ENCODE results near the gene MTRF1. TPM values are rescaled to one million over a fixed set of nuclear protein-coding genes. Genes with fewer than 3 reads are reported as not detected.

Gene MTRF1
- total and polyA plus RNA-seq, 9 of the 15 experiments (the other 6 are each of a cell fraction or from before 2014, with no cell fraction given) = 12.5 to 33.7 (median 20.1) TPM

Other genes with a start within 250 kb of the MTRF1 start
- 25.3 and 27.6 TPM in 2 replicates for gene ELF1, start 244.3 kb downstream of the MTRF1 start, total RNA-seq (2014; rRNA removed)
- 33.4 and 42.4 TPM in 2 replicates for gene ELF1, start 244.3 kb downstream of the MTRF1 start, total RNA-seq (2014; rRNA removed; fragmentation: Illumina TruSeq; extraction: Trizol)
- gene ELF1, start 244.3 kb downstream of the MTRF1 start, total RNA-seq (2015; rRNA removed; fragmentation: Illumina TruSeq; extraction: Trizol) = 27.6 and 30.4 TPM in 2 replicates
- gene ELF1, start 244.3 kb downstream of the MTRF1 start, total RNA-seq (2021) = 37.5 and 46.6 TPM in 2 replicates
- 35.2 and 35.5 TPM in 2 replicates for gene ELF1, start 244.3 kb downstream of the MTRF1 start, polyA plus RNA-seq (2011; rRNA removed)
- 51.2 and 54.4 TPM in 2 replicates for gene ELF1, start 244.3 kb downstream of the MTRF1 start, polyA plus RNA-seq (2014; fragmentation: Illumina TruSeq; extraction: Trizol)
- 10 to 100 TPM; 30.4 to 36.8 TPM for gene ELF1, start 244.3 kb downstream of the MTRF1 start, polyA plus RNA-seq (2014; fragmentation: Nextera tagmentation; extraction: Ambion mirVana)
- 24.7 and 27.6 TPM in 2 replicates for gene ELF1, start 244.3 kb downstream of the MTRF1 start, polyA plus RNA-seq (2014; rRNA removed)
- 6.4 and 6.9 TPM in 2 replicates for gene WBP4, start 202.1 kb downstream of the MTRF1 start, total RNA-seq (2014; rRNA removed)
- 8.8 and 10.0 TPM in 2 replicates for gene WBP4, start 202.1 kb downstream of the MTRF1 start, total RNA-seq (2014; rRNA removed; fragmentation: Illumina TruSeq; extraction: Trizol)
- 8.3 and 8.4 TPM in 2 replicates for gene WBP4, start 202.1 kb downstream of the MTRF1 start, total RNA-seq (2015; rRNA removed; fragmentation: Illumina TruSeq; extraction: Trizol)
- gene WBP4, start 202.1 kb downstream of the MTRF1 start, total RNA-seq (2021) = 4.2 and 5.6 TPM in 2 replicates
- gene WBP4, start 202.1 kb downstream of the MTRF1 start, polyA plus RNA-seq (2011; rRNA removed) = 4.7 and 7.9 TPM in 2 replicates
- 11.3 and 12.2 TPM in 2 replicates for gene WBP4, start 202.1 kb downstream of the MTRF1 start, polyA plus RNA-seq (2014; fragmentation: Illumina TruSeq; extraction: Trizol)
- gene WBP4, start 202.1 kb downstream of the MTRF1 start, polyA plus RNA-seq (2014; fragmentation: Nextera tagmentation; extraction: Ambion mirVana) = 1 to 10 TPM; 5.5 to 6.1 TPM
- gene WBP4, start 202.1 kb downstream of the MTRF1 start, polyA plus RNA-seq (2014; rRNA removed) = 10.0 and 11.2 TPM in 2 replicates
- gene KBTBD6, start 130.8 kb downstream of the MTRF1 start, total RNA-seq (2014; rRNA removed) = 3.3 and 4.3 TPM in 2 replicates
- gene KBTBD6, start 130.8 kb downstream of the MTRF1 start, total RNA-seq (2014; rRNA removed; fragmentation: Illumina TruSeq; extraction: Trizol) = 3.9 TPM in 2 replicates
- 4.6 and 4.9 TPM in 2 replicates for gene KBTBD6, start 130.8 kb downstream of the MTRF1 start, total RNA-seq (2015; rRNA removed; fragmentation: Illumina TruSeq; extraction: Trizol)
- gene KBTBD6, start 130.8 kb downstream of the MTRF1 start, total RNA-seq (2021) = 3.8 and 4.9 TPM in 2 replicates
- gene KBTBD6, start 130.8 kb downstream of the MTRF1 start, polyA plus RNA-seq (2011; rRNA removed) = 2.6 and 3.4 TPM in 2 replicates
- 2.8 and 3.2 TPM in 2 replicates for gene KBTBD6, start 130.8 kb downstream of the MTRF1 start, polyA plus RNA-seq (2014; fragmentation: Illumina TruSeq; extraction: Trizol)
- gene KBTBD6, start 130.8 kb downstream of the MTRF1 start, polyA plus RNA-seq (2014; fragmentation: Nextera tagmentation; extraction: Ambion mirVana) = 1 to 10 TPM; 2.1 to 2.8 TPM
- 1.9 and 2.5 TPM in 2 replicates for gene KBTBD6, start 130.8 kb downstream of the MTRF1 start, polyA plus RNA-seq (2014; rRNA removed)
- 2.3 and 3.7 TPM in 2 replicates for gene KBTBD7, start 69.0 kb downstream of the MTRF1 start, total RNA-seq (2014; rRNA removed)
- 3.5 and 3.6 TPM in 2 replicates for gene KBTBD7, start 69.0 kb downstream of the MTRF1 start, total RNA-seq (2014; rRNA removed; fragmentation: Illumina TruSeq; extraction: Trizol)
- 3.9 and 4.1 TPM in 2 replicates for gene KBTBD7, start 69.0 kb downstream of the MTRF1 start, total RNA-seq (2015; rRNA removed; fragmentation: Illumina TruSeq; extraction: Trizol)
- 4.4 and 4.5 TPM in 2 replicates for gene KBTBD7, start 69.0 kb downstream of the MTRF1 start, total RNA-seq (2021)
- gene KBTBD7, start 69.0 kb downstream of the MTRF1 start, polyA plus RNA-seq (2011; rRNA removed) = 3.6 and 3.9 TPM in 2 replicates
- 2.9 and 3.3 TPM in 2 replicates for gene KBTBD7, start 69.0 kb downstream of the MTRF1 start, polyA plus RNA-seq (2014; fragmentation: Illumina TruSeq; extraction: Trizol)
- 1 to 10 TPM; 1.8 to 2.3 TPM for gene KBTBD7, start 69.0 kb downstream of the MTRF1 start, polyA plus RNA-seq (2014; fragmentation: Nextera tagmentation; extraction: Ambion mirVana)
- 2.5 TPM in 2 replicates for gene KBTBD7, start 69.0 kb downstream of the MTRF1 start, polyA plus RNA-seq (2014; rRNA removed)
- 5.7 and 6.2 TPM in 2 replicates for gene NAA16, start 47.7 kb upstream of the MTRF1 start, total RNA-seq (2014; rRNA removed)
- gene NAA16, start 47.7 kb upstream of the MTRF1 start, total RNA-seq (2014; rRNA removed; fragmentation: Illumina TruSeq; extraction: Trizol) = 12.8 and 15.7 TPM in 2 replicates
- 11.9 and 12.0 TPM in 2 replicates for gene NAA16, start 47.7 kb upstream of the MTRF1 start, total RNA-seq (2015; rRNA removed; fragmentation: Illumina TruSeq; extraction: Trizol)
- 11.3 and 13.6 TPM in 2 replicates for gene NAA16, start 47.7 kb upstream of the MTRF1 start, total RNA-seq (2021)
- gene NAA16, start 47.7 kb upstream of the MTRF1 start, polyA plus RNA-seq (2011; rRNA removed) = 12.0 and 12.8 TPM in 2 replicates
- 11.4 and 18.2 TPM in 2 replicates for gene NAA16, start 47.7 kb upstream of the MTRF1 start, polyA plus RNA-seq (2014; fragmentation: Illumina TruSeq; extraction: Trizol)
- gene NAA16, start 47.7 kb upstream of the MTRF1 start, polyA plus RNA-seq (2014; fragmentation: Nextera tagmentation; extraction: Ambion mirVana) = 1 to 10 TPM; 3.7 to 3.9 TPM
- gene NAA16, start 47.7 kb upstream of the MTRF1 start, polyA plus RNA-seq (2014; rRNA removed) = 9.4 and 11.2 TPM in 2 replicates
- 9.2 and 10.4 TPM in 2 replicates for gene RGCC, start 194.0 kb upstream of the MTRF1 start, total RNA-seq (2014; rRNA removed)
- 5.0 and 5.8 TPM in 2 replicates for gene RGCC, start 194.0 kb upstream of the MTRF1 start, total RNA-seq (2014; rRNA removed; fragmentation: Illumina TruSeq; extraction: Trizol)
- gene RGCC, start 194.0 kb upstream of the MTRF1 start, total RNA-seq (2015; rRNA removed; fragmentation: Illumina TruSeq; extraction: Trizol) = 1.8 and 2.6 TPM in 2 replicates
- 6.1 and 7.3 TPM in 2 replicates for gene RGCC, start 194.0 kb upstream of the MTRF1 start, total RNA-seq (2021)
- 6.7 and 7.2 TPM in 2 replicates for gene RGCC, start 194.0 kb upstream of the MTRF1 start, polyA plus RNA-seq (2011; rRNA removed)
- 3.8 and 5.4 TPM in 2 replicates for gene RGCC, start 194.0 kb upstream of the MTRF1 start, polyA plus RNA-seq (2014; fragmentation: Illumina TruSeq; extraction: Trizol)
- 1 to 10 TPM in 1 of 2 experiments, under 1 TPM in 1; 0.51 to 1.6 TPM for gene RGCC, start 194.0 kb upstream of the MTRF1 start, polyA plus RNA-seq (2014; fragmentation: Nextera tagmentation; extraction: Ambion mirVana)
- gene RGCC, start 194.0 kb upstream of the MTRF1 start, polyA plus RNA-seq (2014; rRNA removed) = 7.2 and 10.3 TPM in 2 replicates